H7 (cell line): Measurements from ENCODE around the gene SLC17A9. TPM values are rescaled to one million over a fixed set of nuclear protein-coding genes. Genes with fewer than 3 reads are reported as not detected.
A peak's percentile ranks its signal among the peaks of the same experiment; 100 is the strongest.

ENCODE experiments used
- DNase-seq: peaks from one replicate; pipeline ENCODE4 v3.0.0; 2012
- H3K27me3 ChIP-seq: 2 replicates; pipeline ENCODE4 v1.6.0; 2011; ENCODE audit warnings: mild to moderate bottlenecking, low read length; ENCODE audit not compliant: control insufficient read depth, insufficient read depth
- H3K36me3 ChIP-seq: replicated peaks from 2 replicates; pipeline ENCODE4 v1.5.1; 2011; ENCODE audit warnings: low read length; ENCODE audit not compliant: control insufficient read depth, insufficient read depth
- H3K4me3 ChIP-seq: 2 replicates; pipeline ENCODE4 v1.5.1; 2011; ENCODE audit warnings: low read depth, mild to moderate bottlenecking, control low read depth, low read length, moderate library complexity; ENCODE audit not compliant: insufficient read depth
- total RNA-seq: library from RNA; depleted of rRNA; stranded (reverse); fragments of >200 nt; shearing (Covaris generic); gene quantifications from 2 replicates; pipeline ENCODE4 v1.2.3, GENCODE V29; 2014

The SLC17A9 gene
- total RNA-seq, 1 experiment from 2014 or later = 32.6 TPM

- DNase-seq = peak; percentile 98
- peak overlapping the region; percentile 26; the same call in 1 of the 2 replicates for H3K4me3 ChIP-seq
- peaks cover 24% of the 10 kb centered on the region for H3K27me3 ChIP-seq
- no peaks in the 10 kb centered on the region for H3K36me3 ChIP-seq
These were observed 19.7 kb downstream of the SLC17A9 start for GRCh38 chr20:62971950-62972844.

- H3K4me3 ChIP-seq = peak overlapping the region; percentile 26; the same call in 1 of the 2 replicates
- peaks cover 24% of the 10 kb centered on the region for H3K27me3 ChIP-seq
- H3K36me3 ChIP-seq = no peaks in the 10 kb centered on the region
- peak; percentile 84 for DNase-seq
These were observed 20.6 kb downstream of the SLC17A9 start for GRCh38 chr20:62972845-62973745.

- DNase-seq = no peak
- no peak overlapping the region for H3K4me3 ChIP-seq
- H3K27me3 ChIP-seq = peaks cover 24% of the 10 kb centered on the region
- no peaks in the 10 kb centered on the region for H3K36me3 ChIP-seq
These were observed 22.8 kb downstream of the SLC17A9 start for GRCh38 chr20:62975251-62975760.

GRCh38 chr20:62975812-62976508 is 23.5 kb downstream of the SLC17A9 start:
- peaks cover 24% of the 10 kb centered on the region for H3K27me3 ChIP-seq
- H3K4me3 ChIP-seq = no peak overlapping the region
- no peaks in the 10 kb centered on the region for H3K36me3 ChIP-seq
- DNase-seq = no peak

GRCh38 chr20:62976886-62977285 is 24.4 kb downstream of the SLC17A9 start:
- Histone ChIP-seq H3K36me3 (no peaks in the 10 kb centered on the region), H3K4me3 (no peak overlapping the region), H3K27me3 (peaks cover 24% of the 10 kb centered on the region)
- no peak for DNase-seq

- Histone ChIP-seq H3K4me3 (no peak overlapping the region), H3K27me3 (peaks cover 18% of the 10 kb centered on the region; the same call in 1 of the 2 replicates), H3K36me3 (no peaks in the 10 kb centered on the region)
- DNase-seq = no peak
These were observed 25.4 kb downstream of the SLC17A9 start for GRCh38 chr20:62977613-62978560.

- DNase-seq = no peak
- peaks cover 13% of the 10 kb centered on the region; the same call in 1 of the 2 replicates for H3K27me3 ChIP-seq
These were observed 26.0 kb downstream of the SLC17A9 start for GRCh38 chr20:62978561-62978943.

GRCh38 chr20:62979310-62979709 is 26.8 kb downstream of the SLC17A9 start:
- no peak overlapping the region for H3K4me3 ChIP-seq
- DNase-seq = no peak

More at GRCh38 chr20:62978561-62978943, 26.0 kb downstream of the SLC17A9 start:
- H3K4me3 ChIP-seq = no peak overlapping the region
- no peaks in the 10 kb centered on the region for H3K36me3 ChIP-seq

GRCh38 chr20:62979876-62980373 is 27.4 kb downstream of the SLC17A9 start:
- no peak overlapping the region for H3K4me3 ChIP-seq
- peak; percentile 76 for DNase-seq
- H3K36me3 ChIP-seq = no peaks in the 10 kb centered on the region
- peaks cover 9% of the 10 kb centered on the region; the same call in 1 of the 2 replicates for H3K27me3 ChIP-seq

More at GRCh38 chr20:62979310-62979709, 26.8 kb downstream of the SLC17A9 start:
- Histone ChIP-seq H3K27me3 (peaks cover 10% of the 10 kb centered on the region; the same call in 1 of the 2 replicates), H3K36me3 (no peaks in the 10 kb centered on the region)

- Histone ChIP-seq H3K36me3 (no peaks in the 10 kb centered on the region), H3K4me3 (no peak overlapping the region), H3K27me3 (peaks cover 5% of the 10 kb centered on the region; the same call in 1 of the 2 replicates)
- no peak for DNase-seq
These were observed 28.0 kb downstream of the SLC17A9 start for GRCh38 chr20:62980380-62980960.

- DNase-seq = peak; percentile 73
- H3K36me3 ChIP-seq = no peaks in the 10 kb centered on the region
- H3K4me3 ChIP-seq = no peak overlapping the region
- peaks cover 2% of the 10 kb centered on the region; the same call in 1 of the 2 replicates for H3K27me3 ChIP-seq
These were observed 28.5 kb downstream of the SLC17A9 start for GRCh38 chr20:62980970-62981369.

GRCh38 chr20:62982124-62983075 is 29.9 kb downstream of the SLC17A9 start:
- Histone ChIP-seq H3K36me3 (no peaks in the 10 kb centered on the region), H3K27me3 (no peaks in the 10 kb centered on the region), H3K4me3 (no peak overlapping the region)
- no peak for DNase-seq
